ENCODE measurements around the gene ICA1. TPM values are rescaled to one million over a fixed set of nuclear protein-coding genes. Genes with fewer than 3 reads are reported as not detected.

ICA1 gene
- total RNA-seq, 4 donors from 2014 or later: 1.6 to 20.9 (median 4.0) TPM

GRCh38 chr7:8115547-8116402 is 146.2 kb downstream of the ICA1 start:
- ATAC-seq (no peak), DNase-seq (no peak)
- Histone ChIP-seq H3K4me3 (no peak overlapping the region), H3K9me3 (no peaks in the 10 kb centered on the region), H3K27ac (no peak overlapping the region), H3K27me3 (no peaks in the 10 kb centered on the region), H3K36me3 (no peaks in the 10 kb centered on the region), H3K4me1 (peaks cover 0 to 4% of the 10 kb centered on the region in 2 donors)
- in situ Hi-C loops (cut with MboI; ENCODE audit: low sequenced_read_pairs in 4 of 4) (no loop called here), intact Hi-C loops (cut with DNase I; ENCODE audit: low total_unique reads) (no loop called here)
- TF ChIP-seq POLR2A (IDR thresholded peaks at IDR 0.05): no peak

DNA sequence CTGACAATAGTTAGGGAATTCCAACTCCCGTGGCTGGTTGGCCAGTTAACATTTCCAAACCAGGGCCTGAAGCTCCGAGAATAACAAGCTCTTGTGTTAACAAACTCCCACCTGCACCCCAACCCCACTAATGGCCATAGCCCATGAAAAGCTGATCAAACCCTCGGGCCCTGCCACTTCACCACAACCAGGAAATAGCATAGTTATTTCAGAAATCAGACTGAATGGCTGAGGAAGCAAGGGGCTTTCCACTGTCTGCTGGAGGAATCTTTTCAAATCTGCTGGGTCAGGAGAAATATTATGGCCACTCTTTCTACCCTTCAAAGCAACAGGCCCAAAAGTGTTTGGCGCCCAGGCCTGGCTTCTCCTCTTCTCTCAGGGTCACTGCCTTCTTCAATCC is 147.8 kb downstream of the ICA1 start:
- DNase-seq: no peak
- TF ChIP-seq POLR2A (IDR thresholded peaks at IDR 0.05): no peak
- TF ChIP-seq, protein P1, sequence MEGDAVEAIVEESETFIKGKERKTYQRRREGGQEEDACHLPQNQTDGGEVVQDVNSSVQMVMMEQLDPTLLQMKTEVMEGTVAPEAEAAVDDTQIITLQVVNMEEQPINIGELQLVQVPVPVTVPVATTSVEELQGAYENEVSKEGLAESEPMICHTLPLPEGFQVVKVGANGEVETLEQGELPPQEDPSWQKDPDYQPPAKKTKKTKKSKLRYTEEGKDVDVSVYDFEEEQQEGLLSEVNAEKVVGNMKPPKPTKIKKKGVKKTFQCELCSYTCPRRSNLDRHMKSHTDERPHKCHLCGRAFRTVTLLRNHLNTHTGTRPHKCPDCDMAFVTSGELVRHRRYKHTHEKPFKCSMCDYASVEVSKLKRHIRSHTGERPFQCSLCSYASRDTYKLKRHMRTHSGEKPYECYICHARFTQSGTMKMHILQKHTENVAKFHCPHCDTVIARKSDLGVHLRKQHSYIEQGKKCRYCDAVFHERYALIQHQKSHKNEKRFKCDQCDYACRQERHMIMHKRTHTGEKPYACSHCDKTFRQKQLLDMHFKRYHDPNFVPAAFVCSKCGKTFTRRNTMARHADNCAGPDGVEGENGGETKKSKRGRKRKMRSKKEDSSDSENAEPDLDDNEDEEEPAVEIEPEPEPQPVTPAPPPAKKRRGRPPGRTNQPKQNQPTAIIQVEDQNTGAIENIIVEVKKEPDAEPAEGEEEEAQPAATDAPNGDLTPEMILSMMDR (IDR thresholded peaks at IDR 0.05 in 4 of 5, conservative IDR thresholded peaks at IDR 0.05 in 1 of 5): no peak
- Histone ChIP-seq H3K4me1 (no peaks in the 10 kb centered on the region), H3K27me3 (no peaks in the 10 kb centered on the region), H3K27ac (no peak overlapping the region), H3K9me3 (no peaks in the 10 kb centered on the region), H3K36me3 (no peaks in the 10 kb centered on the region), H3K4me3 (no peak overlapping the region)
- intact Hi-C loops (cut with DNase I; ENCODE audit: low total_unique reads): no loop called here
- in situ Hi-C loops (cut with MboI; ENCODE audit: low sequenced_read_pairs in 4 of 4): no loop called here
- ATAC-seq: no peak

DNA sequence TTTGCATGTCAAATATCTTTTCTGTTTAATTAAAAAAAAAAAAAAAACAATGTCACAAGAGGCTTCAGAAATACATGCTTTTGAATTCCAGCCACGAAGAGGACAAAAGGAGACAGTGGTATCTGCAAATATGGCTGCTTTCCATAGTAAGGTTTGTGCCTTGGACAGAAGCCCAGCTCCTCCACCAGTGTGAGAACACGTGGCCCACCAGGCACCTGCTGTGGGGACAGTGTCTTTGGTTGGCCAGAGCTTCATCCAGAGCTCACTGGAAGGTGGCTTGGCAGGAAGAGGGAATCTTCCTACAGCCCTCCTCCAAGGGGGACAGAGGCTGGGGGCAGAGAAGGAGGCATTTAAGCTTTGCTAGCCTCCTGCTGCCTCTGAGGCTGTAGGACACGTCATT is 148.8 kb downstream of the ICA1 start:
- Histone ChIP-seq H3K4me1 (no peaks in the 10 kb centered on the region), H3K4me3 (no peak overlapping the region), H3K27ac (no peak overlapping the region), H3K36me3 (no peaks in the 10 kb centered on the region), H3K9me3 (no peaks in the 10 kb centered on the region), H3K27me3 (no peaks in the 10 kb centered on the region)
- DNase-seq: no peak
- intact Hi-C loops (cut with DNase I; ENCODE audit: low total_unique reads) (no loop called here), in situ Hi-C loops (cut with MboI; ENCODE audit: low sequenced_read_pairs in 4 of 4) (no loop called here)
- no peak for TF ChIP-seq POLR2A (IDR thresholded peaks at IDR 0.05)
- TF ChIP-seq, protein P1 (IDR thresholded peaks at IDR 0.05 in 4 of 5, conservative IDR thresholded peaks at IDR 0.05 in 1 of 5): no peak
- ATAC-seq: no peak

- H3K4me1 ChIP-seq: no peaks in the 10 kb centered on the region
- ATAC-seq (no peak), DNase-seq (no peak)
- H3K27me3 ChIP-seq: no peaks in the 10 kb centered on the region
- H3K9me3 ChIP-seq: no peaks in the 10 kb centered on the region
- no peak for TF ChIP-seq POLR2A (IDR thresholded peaks at IDR 0.05)
- TF ChIP-seq, protein P1 (IDR thresholded peaks at IDR 0.05 in 4 of 5, conservative IDR thresholded peaks at IDR 0.05 in 1 of 5): no peak
- H3K27ac ChIP-seq: no peak overlapping the region
- intact Hi-C loops (cut with DNase I; ENCODE audit: low total_unique reads): no loop called here
- no peak overlapping the region for H3K4me3 ChIP-seq
- in situ Hi-C loops (cut with MboI; ENCODE audit: low sequenced_read_pairs in 4 of 4): no loop called here
- H3K36me3 ChIP-seq: no peaks in the 10 kb centered on the region
Observed at GRCh38 chr7:8112685-8113084, 149.3 kb downstream of the ICA1 start.

DNA sequence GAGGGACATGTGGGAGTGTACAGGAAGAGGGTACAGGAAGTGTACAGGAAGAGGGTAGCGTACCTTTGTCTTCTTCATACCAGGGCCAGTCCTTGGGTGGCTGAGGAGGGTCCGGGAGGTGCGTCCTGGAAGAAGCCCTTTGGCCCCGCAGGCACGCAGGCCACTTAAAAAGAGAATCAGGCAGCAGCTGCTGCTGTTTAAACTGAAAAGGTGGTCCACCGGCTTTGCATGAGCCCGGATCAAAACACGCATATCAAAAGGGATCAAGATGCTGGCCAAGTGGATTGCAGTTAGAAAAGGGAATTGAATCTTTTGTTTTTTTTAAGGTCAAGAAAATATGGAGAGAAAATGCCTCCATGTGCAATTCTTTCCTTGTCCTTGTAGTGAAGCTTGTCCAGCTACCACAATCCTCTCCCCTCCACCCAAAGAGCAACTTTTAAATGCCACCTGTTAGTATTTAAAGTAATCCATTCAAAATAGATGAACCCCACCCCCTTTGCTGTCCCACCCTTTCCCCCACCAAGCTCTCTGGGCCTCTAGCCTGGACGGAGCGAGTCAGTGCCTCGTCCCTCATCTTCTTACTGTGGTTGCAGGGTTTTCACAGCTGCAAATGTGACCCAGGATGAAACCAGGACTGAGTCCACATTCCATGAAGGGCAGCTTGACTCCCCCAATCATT is 150.5 kb downstream of the ICA1 start:
- in situ Hi-C loops (cut with MboI; ENCODE audit: low sequenced_read_pairs in 4 of 4): no loop called here
- TF ChIP-seq POLR2A (IDR thresholded peaks at IDR 0.05): no peak
- TF ChIP-seq, protein P1 (IDR thresholded peaks at IDR 0.05 in 4 of 5, conservative IDR thresholded peaks at IDR 0.05 in 1 of 5): no peak
- Histone ChIP-seq H3K4me1 (no peaks in the 10 kb centered on the region), H3K9me3 (no peaks in the 10 kb centered on the region), H3K27me3 (no peaks in the 10 kb centered on the region), H3K27ac (no peak overlapping the region), H3K36me3 (no peaks in the 10 kb centered on the region), H3K4me3 (no peak overlapping the region)
- no peak for DNase-seq
- intact Hi-C loops (cut with DNase I; ENCODE audit: low total_unique reads): no loop called here
- ATAC-seq: no peak

All from gastrocnemius medialis (tissue), 4 donors.